Stimulated activated CD4-positive, alpha-beta T cell treated with anti-CD3 and anti-CD28 coated beads, Interleukin-15, amount 100 ng/mL, for 48 hours (primary cell): ENCODE results near the gene HGD.

Experiments
- DNase-seq, 2 donors: peaks; one replicate each; pipeline ENCODE4 v3.0.0-alpha.2; 2020; ENCODE audit warnings: low read depth in 2 of 2

HGD gene

GRCh38 chr3:120682095-120682681, at the start of gene HGD:
TSS of gene HGD (minus strand) at chr3:120682239. CDS start at chr3:120682111, 128 bp downstream.
- no peak for DNase-seq

GRCh38 chr3:120730576-120731542, 48.8 kb upstream of the HGD start:
- no peak for DNase-seq

- no peak for DNase-seq
These were observed 44.8 kb upstream of the HGD start for GRCh38 chr3:120726791-120727190.

GRCh38 chr3:120719167-120719834, 37.3 kb upstream of the HGD start:
- DNase-seq, result peak; percentile 17 to 42

GRCh38 chr3:120713262-120713661, 31.2 kb upstream of the HGD start:
- DNase-seq, result no peak

- no peak for DNase-seq
These were observed 28.3 kb upstream of the HGD start for GRCh38 chr3:120710369-120710768.

- DNase-seq, result no peak
These were observed 26.4 kb upstream of the HGD start for GRCh38 chr3:120708408-120708807.

GRCh38 chr3:120706950-120707349, 24.9 kb upstream of the HGD start:
- no peak for DNase-seq

GRCh38 chr3:120705884-120706582, 24.0 kb upstream of the HGD start:
- DNase-seq, result no peak

- no peak for DNase-seq
These were observed 17.3 kb upstream of the HGD start for GRCh38 chr3:120699333-120699732.

- DNase-seq, result no peak
These were observed 11.6 kb upstream of the HGD start for GRCh38 chr3:120693439-120694171.

GRCh38 chr3:120689395-120689794, 7.4 kb upstream of the HGD start:
- no peak for DNase-seq

- no peak for DNase-seq
These were observed 6.1 kb upstream of the HGD start for GRCh38 chr3:120688121-120688520.

- DNase-seq, result no peak
These were observed 3.4 kb upstream of the HGD start for GRCh38 chr3:120685411-120685810.

- DNase-seq, result no peak
These were observed 2.9 kb upstream of the HGD start for GRCh38 chr3:120684896-120685295.

- DNase-seq, result no peak
These were observed 1.7 kb upstream of the HGD start for GRCh38 chr3:120683671-120684301.

- DNase-seq, result no peak
These were observed 1.2 kb upstream of the HGD start for GRCh38 chr3:120683213-120683612.

GRCh38 chr3:120681506-120682038, 467 bp downstream of the HGD start:
- DNase-seq, result no peak

- DNase-seq, result no peak
These were observed 1.0 kb downstream of the HGD start for GRCh38 chr3:120681018-120681417.

GRCh38 chr3:120680193-120680894, 1.7 kb downstream of the HGD start:
- DNase-seq, result no peak
